HepG2 (cell line): Measurements from ENCODE around the gene KANSL3. TPM values are rescaled to one million over a fixed set of nuclear protein-coding genes. Genes with fewer than 3 reads are reported as not detected.

Source experiments
- ATF2 ChIP-seq: sonication (generic); formaldehyde crosslinking; IDR thresholded peaks from 2 replicates; pipeline ENCODE4 v1.4.0; 2020; ENCODE audit warnings: missing genetic modification reagents
- GATAD1 ChIP-seq: IDR thresholded peaks from 2 replicates; pipeline ENCODE4 v1.6.1; 2016; ENCODE audit warnings: missing genetic modification reagents, missing compliant biosample characterization
- HNRNPUL1 ChIP-seq: fragments of 200-400 bp; formaldehyde crosslinking; IDR thresholded peaks from 2 replicates; pipeline ENCODE4 v1.6.1; 2017; ENCODE audit warnings: low read depth, mild to moderate bottlenecking, low read length, moderate library complexity
- IKZF4 ChIP-seq: sonication (generic); formaldehyde crosslinking; IDR thresholded peaks from 2 replicates; pipeline ENCODE4 v1.5.1; 2020; ENCODE audit warnings: borderline replicate concordance, mild to moderate bottlenecking, low read depth, missing genetic modification reagents; ENCODE audit errors: not compliant biosample characterization
- MIXL1 ChIP-seq: IDR thresholded peaks from 2 replicates; pipeline ENCODE4 v1.6.1; 2016
- MYC ChIP-seq: sonication (generic); formaldehyde crosslinking; IDR thresholded peaks from 2 replicates; pipeline ENCODE4 v1.9.0; 2021; ENCODE audit warnings: missing genetic modification reagents, borderline replicate concordance
- PAF1 ChIP-seq: IDR thresholded peaks from 2 replicates; pipeline ENCODE4 v1.6.1; 2016; ENCODE audit warnings: missing genetic modification reagents, missing compliant biosample characterization
- PCBP1 ChIP-seq: fragments of 200-400 bp; formaldehyde crosslinking; IDR thresholded peaks from 2 replicates; pipeline ENCODE4 v1.6.1; 2017; ENCODE audit warnings: mild to moderate bottlenecking, low read depth, low read length, borderline replicate concordance
- RBFOX2 ChIP-seq: fragments of 200-400 bp; formaldehyde crosslinking; IDR thresholded peaks from 2 replicates; pipeline ENCODE4 v1.6.1; 2017; ENCODE audit warnings: low read depth, mild to moderate bottlenecking, low read length
- RFXANK ChIP-seq: IDR thresholded peaks from 2 replicates; pipeline ENCODE4 v1.6.1; 2016
- SATB2 ChIP-seq: sonication (generic); formaldehyde crosslinking; IDR thresholded peaks from 2 replicates; pipeline ENCODE4 v1.5.0; 2020; ENCODE audit warnings: missing genetic modification reagents
- SOX6 ChIP-seq, 2 experiments: fragments of 450-650 bp in 1 of 2; sonication (generic) in 1 of 2; formaldehyde crosslinking in 1 of 2; IDR thresholded peaks; 2 replicates each; pipeline versions ENCODE4 v1.4.0 to v1.6.1; 2017 to 2020; ENCODE audit warnings: antibody characterized with exemption in 1 of 2, mild to moderate bottlenecking in 1 of 2, missing genetic modification reagents in 1 of 2
- ZBTB38 ChIP-seq: sonication (generic); formaldehyde crosslinking; IDR thresholded peaks from 2 replicates; pipeline ENCODE4 v1.5.1; 2020; ENCODE audit warnings: mild to moderate bottlenecking, missing genetic modification reagents
- ZBTB8A ChIP-seq: sonication (generic); formaldehyde crosslinking; IDR thresholded peaks from 2 replicates; pipeline ENCODE4 v1.4.0; 2020; ENCODE audit warnings: mild to moderate bottlenecking, low read depth, missing genetic modification reagents, borderline replicate concordance
- ZNF251 ChIP-seq: sonication (generic); formaldehyde crosslinking; IDR thresholded peaks from 2 replicates; pipeline ENCODE4 v1.9.0; 2021; ENCODE audit warnings: mild to moderate bottlenecking, missing genetic modification reagents
- ZNF318 ChIP-seq: sonication (generic); formaldehyde crosslinking; IDR thresholded peaks from 2 replicates; pipeline ENCODE4 v1.4.0; 2020; ENCODE audit warnings: mild to moderate bottlenecking, missing genetic modification reagents
- ZNF879 ChIP-seq: sonication (generic); formaldehyde crosslinking; IDR thresholded peaks from 2 replicates; pipeline ENCODE4 v1.8.1; 2023; ENCODE audit warnings: missing genetic modification reagents
- polyA plus RNA-seq, 8 experiments: library from polyadenylated mRNA; depleted of rRNA in 3 of 8; stranded (reverse) in 7 of 8; unstranded in 1 of 8; fragments of >200 nt; fragmentation: Illumina TruSeq in 4 of 8; extraction: Trizol in 4 of 8; gene quantifications; 2 replicates each; pipeline versions ENCODE4 v1.2.1 to v1.2.3, GENCODE V29; 2011 to 2016; ENCODE audit warnings: low read depth in 4 of 8, missing spikeins in 1 of 8, mixed read lengths in 1 of 8; ENCODE audit not compliant: insufficient read depth in 1 of 8
- total RNA-seq, 5 experiments: library from RNA; depleted of rRNA; stranded (reverse); fragments of >200 nt; fragmentation: Illumina TruSeq; extraction: Trizol; gene quantifications; 2 replicates each; pipeline ENCODE4 v1.2.3, GENCODE V29; 2016; ENCODE audit warnings: low read depth in 1 of 5

The KANSL3 gene
- total and polyA plus RNA-seq, 2 of the 13 experiments (the other 11 are each of a cell fraction or from before 2014, with no cell fraction given), result 20.8 to 37.3 TPM

GRCh38 chr2:96556441-96557330, 81.4 kb downstream of the KANSL3 start (continued):
- TF ChIP-seq ZNF318, result peak; percentile 82; the same call in 1 of the 2 replicates
- peak; percentile 51; the same call in 1 of the 2 replicates for TF ChIP-seq ZBTB38 (CRISPR knock-in tag)
- no peak for TF ChIP-seq IKZF4
- peak; percentile 85 for TF ChIP-seq GATAD1 (CRISPR knock-in tag)
- TF ChIP-seq ZNF251, result no peak
- no peak for TF ChIP-seq PCBP1
- TF ChIP-seq ZBTB8A (CRISPR knock-in tag), result no peak
- no peak for TF ChIP-seq ZNF879 (CRISPR knock-in tag)
- TF ChIP-seq MIXL1 (CRISPR knock-in tag), result peak; percentile 93
- TF ChIP-seq ATF2 (CRISPR knock-in tag), result peak; percentile 96
- no peak for TF ChIP-seq HNRNPUL1
- peak; percentile 57; the same call in 1 of the 2 replicates for TF ChIP-seq MYC
- TF ChIP-seq SOX6 (IDR thresholded peaks at IDR 0.05), result no peak
- TF ChIP-seq SOX6 (CRISPR knock-in tag; IDR thresholded peaks at IDR 0.05), result peak; percentile 90
- no peak for TF ChIP-seq SATB2 (CRISPR knock-in tag)
- TF ChIP-seq RFXANK (CRISPR knock-in tag), result peak; percentile 82; the same call in 1 of the 2 replicates
- no peak for TF ChIP-seq RBFOX2
- TF ChIP-seq PAF1 (CRISPR knock-in tag), result no peak
